Epithelial cell of proximal tubule (primary cell): ENCODE data around the gene UBASH3A. TPM values are rescaled to one million over a fixed set of nuclear protein-coding genes. Genes with fewer than 3 reads are reported as not detected.

Experiments
- DNase-seq: peaks from one replicate; pipeline ENCODE4 v3.0.0-alpha.2; 2011; ENCODE audit warnings: low read depth
- H3K4me3 ChIP-seq: 2 replicates; pipeline ENCODE4 v1.5.1; 2011; ENCODE audit warnings: low read depth, mild to moderate bottlenecking, low read length
- total RNA-seq: library from RNA; depleted of rRNA; stranded (reverse); fragments of >200 nt; gene quantifications from 2 replicates; pipeline ENCODE4 v1.2.3, GENCODE V29; 2015
- TF ChIP-seq, protein P1 (sequence below): conservative IDR thresholded peaks from 2 replicates; pipeline ENCODE4 v1.5.1; 2012; ENCODE audit warnings: low read depth, mild to moderate bottlenecking, low read length

UBASH3A gene
- total RNA-seq, 1 donor from 2014 or later: not detected

DNA sequence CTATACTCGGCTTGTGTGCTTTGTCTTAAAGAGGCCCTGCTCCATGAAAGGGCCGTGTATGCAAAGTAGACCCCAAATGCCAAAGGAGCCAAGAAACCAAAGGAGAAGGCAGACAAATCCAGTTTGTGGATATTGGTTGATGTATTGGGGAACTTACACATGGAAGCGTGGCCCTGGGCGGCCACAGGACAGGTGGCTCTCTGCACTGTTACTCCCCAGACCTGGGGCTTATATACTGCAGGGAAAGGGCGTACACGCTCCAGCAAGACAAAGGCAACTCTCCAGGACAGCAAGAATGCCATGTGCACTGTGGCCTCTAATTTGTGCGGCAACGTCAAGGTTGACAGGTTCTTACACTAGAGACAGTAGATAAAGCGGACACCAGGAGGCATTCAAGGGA is 67.5 kb downstream of the UBASH3A start:
- DNase-seq: no peak
- no peak overlapping the region for H3K4me3 ChIP-seq
- TF ChIP-seq, protein P1, sequence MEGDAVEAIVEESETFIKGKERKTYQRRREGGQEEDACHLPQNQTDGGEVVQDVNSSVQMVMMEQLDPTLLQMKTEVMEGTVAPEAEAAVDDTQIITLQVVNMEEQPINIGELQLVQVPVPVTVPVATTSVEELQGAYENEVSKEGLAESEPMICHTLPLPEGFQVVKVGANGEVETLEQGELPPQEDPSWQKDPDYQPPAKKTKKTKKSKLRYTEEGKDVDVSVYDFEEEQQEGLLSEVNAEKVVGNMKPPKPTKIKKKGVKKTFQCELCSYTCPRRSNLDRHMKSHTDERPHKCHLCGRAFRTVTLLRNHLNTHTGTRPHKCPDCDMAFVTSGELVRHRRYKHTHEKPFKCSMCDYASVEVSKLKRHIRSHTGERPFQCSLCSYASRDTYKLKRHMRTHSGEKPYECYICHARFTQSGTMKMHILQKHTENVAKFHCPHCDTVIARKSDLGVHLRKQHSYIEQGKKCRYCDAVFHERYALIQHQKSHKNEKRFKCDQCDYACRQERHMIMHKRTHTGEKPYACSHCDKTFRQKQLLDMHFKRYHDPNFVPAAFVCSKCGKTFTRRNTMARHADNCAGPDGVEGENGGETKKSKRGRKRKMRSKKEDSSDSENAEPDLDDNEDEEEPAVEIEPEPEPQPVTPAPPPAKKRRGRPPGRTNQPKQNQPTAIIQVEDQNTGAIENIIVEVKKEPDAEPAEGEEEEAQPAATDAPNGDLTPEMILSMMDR: no peak

DNA sequence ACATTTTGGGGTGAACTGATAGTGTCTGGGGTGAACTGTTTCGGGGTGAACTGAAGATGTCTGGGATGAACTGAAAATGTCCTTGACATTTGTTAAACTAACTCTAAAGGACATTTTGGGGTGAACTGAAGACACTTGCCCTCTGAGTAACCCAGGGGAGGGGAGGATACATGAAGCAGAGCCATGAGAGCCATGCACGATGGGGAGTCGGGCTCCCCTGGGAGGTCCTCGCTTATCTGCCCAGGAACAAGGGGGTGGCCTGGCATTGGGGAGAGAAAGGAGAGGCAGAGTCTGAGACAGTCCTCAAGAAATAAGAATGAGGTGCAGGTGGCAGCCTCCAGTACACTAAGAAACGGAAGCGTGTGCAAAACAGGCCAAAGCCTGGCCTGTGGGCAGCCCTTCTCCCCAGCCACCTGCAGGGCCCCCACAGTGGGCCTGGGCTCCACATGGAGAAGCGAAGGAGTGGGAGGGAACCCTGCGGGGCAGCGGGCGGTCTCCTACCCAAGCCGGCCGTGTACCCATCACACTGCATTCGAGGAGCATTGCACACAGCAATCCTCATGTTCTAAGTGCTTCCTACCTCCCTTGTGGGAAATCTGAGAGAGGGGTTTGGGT is 68.1 kb downstream of the UBASH3A start:
- DNase-seq: no peak
- no peak overlapping the region for H3K4me3 ChIP-seq
- TF ChIP-seq, protein P1: no peak

DNA sequence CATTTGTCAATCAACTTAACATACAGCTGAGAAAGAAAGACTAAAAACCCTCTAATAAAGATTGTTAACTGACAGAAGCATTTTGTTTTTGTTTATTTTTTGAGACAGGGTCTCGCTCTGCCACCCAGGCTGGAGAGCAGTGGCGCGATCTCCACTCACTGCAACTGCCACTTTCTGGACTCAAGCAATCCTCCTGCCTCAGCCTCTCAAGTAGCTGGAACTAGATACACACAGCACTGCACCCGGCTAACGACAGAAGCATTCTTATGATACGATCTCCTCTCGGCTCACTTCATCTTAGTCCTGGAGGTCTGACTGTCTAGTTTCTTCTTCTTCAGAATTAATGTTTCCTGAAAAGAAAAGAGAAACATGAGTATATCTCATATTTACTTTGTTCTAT is 68.8 kb downstream of the UBASH3A start:
- TF ChIP-seq, protein P1: no peak
- no peak overlapping the region for H3K4me3 ChIP-seq
- DNase-seq: no peak

DNA sequence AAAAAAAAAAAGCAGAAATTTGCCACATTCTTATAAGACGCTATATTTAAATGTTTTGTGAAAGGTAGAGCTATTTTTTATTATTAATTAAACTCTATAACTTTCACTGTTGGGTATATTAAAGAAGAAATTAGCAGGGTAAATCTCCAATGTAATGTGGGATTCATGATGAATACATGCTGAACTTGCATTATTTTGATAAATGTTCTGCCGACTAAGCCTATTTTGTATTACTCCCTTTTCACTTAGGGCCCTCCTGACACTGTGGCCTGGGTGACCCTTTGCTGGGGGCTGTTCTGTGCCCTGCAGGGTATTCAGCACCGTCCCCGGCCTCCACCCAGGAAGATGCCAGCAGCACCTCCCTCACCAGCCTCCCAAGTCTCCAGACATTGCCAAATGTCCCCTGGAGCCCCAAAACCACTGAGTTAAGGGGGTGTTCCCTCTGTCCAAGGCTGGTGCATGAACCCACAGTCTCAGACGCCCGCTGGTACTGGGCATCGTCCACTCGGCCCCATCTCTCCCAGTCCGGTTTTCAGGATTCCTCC is 69.9 kb downstream of the UBASH3A start:
- DNase-seq: no peak
- TF ChIP-seq, protein P1: no peak
- peak overlapping the region; percentile 23 for H3K4me3 ChIP-seq

DNA sequence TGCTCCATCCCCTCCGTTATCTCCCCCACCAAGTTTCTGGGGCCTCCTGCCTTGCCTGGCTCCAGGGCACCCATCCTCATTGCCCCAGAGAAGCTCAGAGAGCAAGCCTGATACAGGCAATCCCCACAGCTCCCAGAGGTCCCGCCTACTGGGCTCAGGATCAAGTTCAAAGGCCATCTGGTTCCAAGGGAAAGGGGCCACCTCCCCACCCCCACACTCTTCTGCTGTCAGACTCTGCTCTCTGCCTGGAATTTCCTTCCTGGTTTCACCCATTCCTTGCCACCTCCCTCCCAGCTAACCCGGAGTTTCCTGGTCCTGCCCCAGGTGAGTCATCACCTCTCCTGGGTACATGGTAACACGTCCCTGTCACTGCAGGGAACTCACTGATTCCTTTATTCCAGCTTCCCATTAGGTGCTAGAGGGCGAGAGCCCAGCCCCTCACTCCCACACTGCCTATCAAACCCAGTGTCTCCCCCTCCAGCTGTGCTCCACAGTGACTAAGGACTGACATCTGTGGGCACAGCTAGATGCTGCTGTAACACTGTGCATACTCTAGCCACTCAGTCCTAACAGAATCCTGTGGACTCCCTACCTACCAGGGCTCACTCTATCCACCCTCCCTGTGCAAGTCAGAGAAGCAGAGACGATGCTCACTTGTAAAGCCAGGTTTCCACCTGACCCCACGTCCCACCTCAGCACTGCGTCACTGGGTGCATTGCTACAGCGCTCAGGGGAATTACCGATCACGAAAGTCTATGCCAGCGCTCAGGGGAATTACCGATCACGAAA is 70.5 kb downstream of the UBASH3A start:
- DNase-seq: peak; percentile 76

DNA sequence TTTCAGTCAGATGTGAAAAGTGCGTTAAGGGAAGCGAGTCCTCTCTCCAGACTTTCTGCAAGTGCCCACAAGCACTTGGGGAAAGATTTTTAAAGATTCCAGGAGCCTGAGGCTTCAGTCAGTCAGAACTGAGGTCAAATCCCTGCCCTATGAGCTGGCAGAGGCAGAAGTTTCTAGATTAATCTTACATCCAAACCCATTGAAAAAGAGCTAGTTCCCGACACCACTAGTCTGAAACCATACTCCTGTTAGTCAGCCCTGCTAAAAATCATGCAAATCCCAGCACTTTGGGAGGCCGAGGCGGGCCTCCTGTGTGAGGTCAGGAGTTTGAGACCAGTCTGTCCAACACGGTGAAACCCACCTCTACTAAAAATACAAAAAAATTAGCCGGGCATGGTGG is 71.3 kb downstream of the UBASH3A start:
- peak; percentile 76 for DNase-seq
- TF ChIP-seq, protein P1: no peak
- H3K4me3 ChIP-seq: peak overlapping the region; percentile 23

More for the DNA sequence above, 70.5 kb downstream of the UBASH3A start:
- H3K4me3 ChIP-seq: peak overlapping the region; percentile 23
- TF ChIP-seq, protein P1: no peak
